ENCODE data around the gene OR6C6.
"Not testable (repeated sequence)": the region's sequence is repeated elsewhere in the genome, so short reads cannot be mapped to it uniquely, and the experiment has no call there.

The OR6C6 gene

DNA sequence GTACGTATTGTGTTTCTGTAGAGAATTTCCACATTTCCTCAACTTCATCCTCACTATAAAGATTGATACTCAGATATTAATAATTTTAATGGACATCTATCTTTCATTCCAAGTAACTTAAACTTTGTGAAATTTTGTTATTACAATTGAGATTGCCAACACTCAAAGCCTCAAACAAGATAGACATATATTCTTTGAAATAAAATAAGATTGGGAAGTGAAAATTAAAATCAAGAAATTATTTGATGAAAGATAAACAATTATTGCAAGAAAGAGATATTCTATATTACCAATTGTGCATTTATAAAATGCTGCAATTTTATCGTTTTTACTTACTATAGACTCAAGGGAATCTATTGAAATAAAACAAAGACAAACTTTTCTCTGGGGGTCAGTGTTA is at the start of gene OR6C6:
Gene OR6C6 (minus strand): TSS at position 101 of the 400 bp plus-strand sequence. CDS start 1,337 bp downstream, outside the sequence.
- no peak for DNase-seq

DNA sequence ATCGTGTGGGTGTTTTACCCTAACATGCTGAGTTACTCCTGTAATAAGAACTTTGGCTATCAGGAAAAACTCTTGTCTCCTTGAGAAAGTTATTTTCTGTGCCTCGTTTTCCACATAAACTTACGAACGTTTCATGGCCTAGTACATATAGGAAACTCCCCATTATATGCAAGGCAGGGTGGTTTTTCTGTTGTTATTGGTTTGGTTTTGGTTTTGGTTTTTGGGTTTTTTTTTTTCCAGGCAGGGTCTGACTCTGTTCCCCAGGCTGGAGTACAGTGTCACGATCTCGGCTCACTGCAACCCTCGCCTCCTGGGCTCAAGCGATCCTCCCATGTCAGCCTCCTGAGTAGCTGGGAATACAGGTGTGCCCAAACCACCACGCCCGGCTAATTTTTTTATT is 39.6 kb upstream of the OR6C6 start:
- DNase-seq = no peak

DNA sequence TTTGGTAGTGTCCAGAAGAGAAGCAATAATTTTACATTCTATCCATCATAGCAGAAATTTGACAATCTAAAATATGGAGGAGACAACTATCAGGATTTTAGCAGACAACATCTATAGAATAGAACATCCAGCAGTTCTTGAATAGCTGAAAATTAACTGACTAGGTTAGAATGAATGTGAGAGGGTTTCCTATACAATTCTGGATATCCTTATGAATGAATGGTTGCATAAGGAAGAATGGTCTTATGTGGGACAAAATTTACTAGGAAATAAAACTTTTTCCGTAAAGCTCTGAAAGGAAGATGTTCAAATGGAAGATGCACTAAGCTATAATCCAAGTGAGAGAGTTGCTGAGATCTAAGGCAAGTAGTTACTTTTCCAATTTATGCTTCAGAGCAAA is 34.1 kb upstream of the OR6C6 start, which contains the start of gene OR6C3:
Gene OR6C3 (plus strand): TSS at position 301 of the 400 bp plus-strand sequence. CDS start 955 bp downstream, outside the sequence.
- DNase-seq = no peak

DNA sequence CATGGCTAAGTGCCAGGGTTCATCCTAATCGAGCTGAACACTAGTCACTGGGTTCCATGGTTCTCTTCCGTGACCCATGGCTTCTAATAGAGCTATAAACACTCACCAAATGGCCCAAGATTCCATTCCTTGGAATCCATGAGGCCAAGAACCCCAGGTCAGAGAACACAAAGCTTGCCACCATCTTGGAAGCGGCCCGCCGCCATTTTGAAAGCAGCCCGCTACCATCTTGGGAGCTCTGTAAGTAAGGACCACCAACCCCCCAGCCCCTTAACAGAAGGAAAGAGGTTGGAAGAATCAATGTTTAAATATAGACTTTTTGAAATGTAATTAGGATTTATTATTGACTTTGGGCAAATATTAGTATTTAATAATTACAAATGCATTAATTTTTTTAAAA is 29.4 kb upstream of the OR6C6 start:
- DNase-seq = not testable (repeated sequence)

DNA sequence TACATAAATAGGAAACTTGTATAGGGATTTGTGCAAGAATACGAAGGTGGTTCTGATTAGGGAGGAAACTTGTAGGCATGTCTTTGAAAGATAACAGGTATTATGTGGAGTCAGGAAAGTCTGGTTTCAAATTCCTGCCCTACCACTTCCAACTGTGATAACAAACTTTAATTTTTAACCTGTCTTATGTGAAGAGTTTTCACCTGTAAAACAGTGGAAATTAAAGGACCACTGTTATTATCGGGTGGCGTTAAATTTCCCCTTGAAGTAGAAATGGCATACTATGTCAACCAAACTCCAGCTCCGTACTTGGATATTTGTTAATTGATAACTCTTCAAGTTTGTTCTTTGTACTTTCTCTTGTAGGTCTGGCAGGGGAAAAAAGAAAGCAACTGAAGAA is 23.8 kb upstream of the OR6C6 start:
- no peak for DNase-seq

DNA sequence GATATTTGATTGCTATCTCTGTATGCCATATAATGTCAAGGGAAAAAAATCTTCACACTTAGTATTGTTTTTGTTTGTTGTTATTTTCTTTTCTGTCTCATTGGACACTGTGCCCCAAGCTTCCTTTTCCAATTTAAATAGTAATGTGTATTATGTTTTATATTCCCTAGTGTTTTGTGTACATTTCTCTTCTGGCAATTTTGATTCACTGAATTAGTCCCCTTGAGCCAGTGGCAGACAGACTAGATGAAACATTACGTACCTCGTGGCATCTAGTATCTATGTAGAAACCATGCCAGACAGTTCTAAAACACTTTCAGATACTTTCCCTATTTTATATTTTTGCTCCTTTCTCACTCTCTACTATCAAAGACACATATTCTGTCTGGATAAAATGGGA is 17.7 kb upstream of the OR6C6 start, which contains the start of gene OR6C1:
Gene OR6C1 (plus strand): TSS at position 301 of the 400 bp plus-strand sequence. CDS start 6,257 bp downstream, outside the sequence.
- DNase-seq = no peak

DNA sequence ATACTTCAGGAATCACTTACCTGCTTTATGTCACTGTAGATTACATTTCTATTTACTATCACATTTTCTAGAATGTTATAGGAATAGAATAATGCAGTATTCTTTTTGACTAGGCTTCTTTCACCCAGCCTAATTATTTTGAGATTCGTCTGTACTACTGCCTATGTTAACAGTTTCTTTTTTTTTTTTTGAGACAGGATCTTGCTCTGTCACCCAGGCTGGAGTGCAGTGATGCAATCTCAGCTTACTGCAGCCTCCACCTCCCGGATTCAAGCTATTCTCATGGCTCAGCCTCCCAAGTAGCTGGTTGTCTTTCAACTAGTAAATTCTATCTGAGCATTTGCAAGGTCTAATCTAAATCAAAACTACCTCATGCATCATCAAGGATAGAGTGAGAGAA is 6.4 kb downstream of the OR6C6 start:
- DNase-seq = no peak

DNA sequence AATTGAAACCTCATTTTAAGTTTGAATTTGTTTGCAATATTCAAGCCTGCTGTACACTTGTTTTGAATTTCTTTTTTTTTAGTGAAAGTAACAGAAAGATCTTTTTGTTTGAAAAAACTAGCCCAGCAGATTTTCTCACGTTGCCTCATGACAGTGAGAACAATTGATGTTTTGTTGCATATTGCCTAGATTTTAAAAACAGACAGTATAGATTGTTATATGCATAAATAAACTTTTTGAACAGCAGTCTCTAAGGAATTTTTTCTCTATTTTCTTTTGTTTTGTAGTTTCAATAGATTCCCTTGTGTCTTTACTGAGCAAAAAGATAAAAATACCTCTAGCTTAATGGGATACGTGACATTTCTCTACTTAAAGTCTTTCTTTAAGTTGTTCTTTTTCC is 15.4 kb downstream of the OR6C6 start:
- DNase-seq = no peak

DNA sequence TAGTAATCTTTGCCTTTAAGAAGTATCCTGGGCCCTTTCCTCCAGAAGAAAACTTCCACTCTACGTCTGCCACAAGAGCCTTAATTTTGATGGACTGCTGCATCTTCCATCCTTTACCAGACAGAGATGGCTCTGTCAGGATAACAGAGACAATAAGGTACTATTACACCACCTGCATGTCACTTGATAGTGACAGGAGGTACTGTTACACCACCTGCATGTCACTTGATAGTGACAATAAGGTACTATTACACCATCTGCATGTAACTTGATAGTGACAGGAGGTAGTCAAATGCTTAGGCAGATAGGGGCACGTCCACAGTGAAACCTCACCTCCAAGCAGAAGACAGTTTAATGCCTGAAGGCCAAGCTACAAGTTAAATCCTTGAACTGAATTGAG is 38.1 kb downstream of the OR6C6 start:
- no peak for DNase-seq

DNA sequence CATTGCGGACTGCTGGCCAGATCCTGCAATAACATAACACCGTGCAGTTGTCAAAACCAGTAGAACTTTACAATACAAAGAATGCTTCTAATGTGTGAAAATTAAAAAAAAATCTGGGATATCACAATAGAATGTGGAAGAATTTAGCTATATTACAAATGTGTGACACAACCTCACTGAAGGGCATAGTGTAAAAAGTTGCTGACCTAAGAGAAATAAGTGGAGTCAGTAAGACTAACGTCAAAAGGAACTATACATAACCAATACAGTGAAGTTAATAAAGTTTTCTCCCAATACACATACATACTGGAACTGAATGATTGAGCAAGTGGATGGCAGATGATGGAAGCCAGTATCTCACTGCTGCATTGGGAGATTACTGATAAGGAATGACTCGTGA is 39.5 kb downstream of the OR6C6 start:
- DNase-seq = no peak

DNA sequence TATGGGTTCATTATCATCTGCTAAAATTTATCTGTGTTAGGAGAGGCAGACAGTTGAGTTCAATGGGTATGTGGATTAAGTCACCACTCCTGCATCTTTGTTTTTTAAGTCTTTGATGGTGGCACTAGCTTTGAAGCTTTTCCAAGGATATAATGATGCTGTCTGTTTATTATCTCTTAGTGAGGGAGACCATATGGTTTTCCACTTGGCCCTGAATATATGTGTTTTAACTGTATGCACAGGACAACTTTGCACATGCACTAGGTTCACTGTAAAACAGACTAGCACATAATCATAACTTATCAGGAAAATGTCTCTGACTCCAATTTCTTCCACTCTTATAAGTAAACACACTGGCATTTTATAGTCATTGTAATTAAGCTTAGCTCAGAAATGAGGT is 43.1 kb downstream of the OR6C6 start:
- no peak for DNase-seq

DNA sequence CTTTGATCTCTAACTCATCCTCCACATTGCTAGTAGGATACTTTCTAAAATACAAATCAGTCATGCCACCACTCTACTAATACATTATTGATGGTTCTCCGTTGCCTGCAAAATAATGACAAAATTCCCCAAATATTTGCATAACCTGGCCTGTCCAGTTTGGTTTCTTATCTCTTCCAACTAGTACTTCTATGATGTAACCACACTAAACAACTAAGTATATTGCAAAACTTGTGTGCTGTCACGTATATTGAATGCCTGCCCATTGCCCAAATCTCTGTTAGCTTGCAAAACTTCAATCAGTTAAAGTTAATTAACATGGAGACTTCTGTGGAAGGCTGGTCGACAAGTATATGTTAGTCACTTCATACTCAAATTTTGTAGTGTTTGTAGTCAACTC is 45.4 kb downstream of the OR6C6 start:
- DNase-seq = no peak

DNA sequence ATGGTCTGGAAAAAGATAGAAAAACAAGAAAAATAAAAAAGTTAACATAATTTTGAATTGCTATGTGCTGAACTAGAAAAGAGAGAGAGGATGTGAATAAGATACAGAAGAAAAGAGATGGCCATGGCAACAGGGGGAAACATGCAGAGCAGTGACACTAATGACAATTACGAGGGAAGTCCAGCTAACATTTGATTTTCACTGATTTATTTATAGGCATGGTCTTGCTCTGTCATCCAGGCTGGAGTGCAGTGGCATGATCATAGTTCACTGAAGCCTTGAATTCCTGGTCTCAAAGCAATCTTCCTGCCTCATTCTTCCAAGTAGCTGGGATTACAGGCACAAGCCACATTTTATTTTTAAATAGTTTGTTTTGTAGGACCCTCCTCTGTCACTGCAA is 50.2 kb downstream of the OR6C6 start:
- no peak for DNase-seq

DNA sequence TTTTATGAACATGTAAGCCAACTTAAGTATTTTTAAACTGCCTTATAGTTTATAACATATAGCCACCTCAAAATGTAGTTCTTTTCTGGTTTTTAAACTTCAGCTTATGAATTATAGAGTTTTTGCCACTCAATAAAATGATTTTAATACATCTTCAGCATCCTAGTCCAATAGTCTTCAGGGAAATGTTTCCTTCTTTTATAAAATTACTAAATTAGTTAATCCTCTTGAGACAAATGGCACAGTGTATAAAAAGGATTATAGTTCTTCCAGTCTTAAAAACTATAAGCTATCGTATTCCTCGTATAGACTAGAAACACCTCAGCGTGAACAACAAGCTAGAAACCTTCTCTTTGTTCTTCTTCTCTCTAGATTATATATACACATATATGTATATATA is 52.1 kb downstream of the OR6C6 start, which contains the start of gene OR6C74:
Gene OR6C74 (plus strand): TSS at position 301 of the 400 bp plus-strand sequence. CDS start 2,679 bp downstream, outside the sequence.
- DNase-seq = no peak

Measured in NCI-H187 treated with DMSO at 0.1 percent for 48 hours (cell line).